K562 (cell line): ENCODE results near the gene HLA-E.

Experiments used
- BRCA1 ChIP-seq, 2 experiments: fragments of 450-650 bp in 1 of 2; sonication (generic) in 1 of 2; formaldehyde crosslinking in 1 of 2; IDR thresholded peaks; 2 replicates each; pipeline versions ENCODE4 v1.5.0 to v1.6.1; 2017 to 2020; ENCODE audit warnings: mild to moderate bottlenecking in 1 of 2, missing genetic modification reagents in 1 of 2
- CREBBP ChIP-seq: IDR thresholded peaks from one replicate; pipeline ENCODE4 v1.6.1; 2012; ENCODE audit warnings: low read depth, mild to moderate bottlenecking, control low read depth, inconsistent platforms, low read length
- FOXP1 ChIP-seq: sonication (generic); formaldehyde crosslinking; IDR thresholded peaks from 2 replicates; pipeline ENCODE4 v1.8.0; 2022; ENCODE audit warnings: mild to moderate bottlenecking, missing genetic modification reagents
- MYC ChIP-seq, 2 experiments: fragments of 250-450 bp in 1 of 2; sonication (Bioruptor Pico) in 1 of 2; IDR thresholded peaks; 2 replicates each; pipeline versions ENCODE4 v1.5.1 to v1.6.1; 2012 to 2021; ENCODE audit warnings: low read depth in 2 of 2, borderline replicate concordance in 1 of 2, improper control_type of control experiment in 1 of 2, low read length in 1 of 2, mild to moderate bottlenecking in 1 of 2, moderate library complexity in 1 of 2
- NFIC ChIP-seq: fragments of 450-650 bp; IDR thresholded peaks from 2 replicates; pipeline ENCODE4 v1.6.1; 2017; ENCODE audit warnings: mild to moderate bottlenecking, inconsistent platforms
- NR2C2 ChIP-seq, 2 experiments: fragments of 200-800 bp in 1 of 2; sonication (Bioruptor generic) in 1 of 2; sonication (generic) in 1 of 2; formaldehyde crosslinking in 1 of 2; IDR thresholded peaks; 2 replicates each; pipeline versions ENCODE4 v1.6.1 to v1.8.0; 2016 to 2022; ENCODE audit warnings: mild to moderate bottlenecking in 1 of 2, missing compliant biosample characterization in 1 of 2, missing genetic modification characterization in 1 of 2, missing genetic modification reagents in 1 of 2
- POLR2AphosphoS5 ChIP-seq: IDR thresholded peaks from 2 replicates; pipeline ENCODE4 v1.6.1; 2011; ENCODE audit warnings: mild to moderate bottlenecking, low read depth, low read length, moderate library complexity; ENCODE audit not compliant: control insufficient read depth, insufficient read depth
- SMAD3 ChIP-seq: fragments of 450-650 bp; formaldehyde crosslinking; conservative IDR thresholded peaks from 2 replicates; pipeline ENCODE4 v1.4.0; 2020; ENCODE audit warnings: mild to moderate bottlenecking
- TEAD2 ChIP-seq: fragments of 450-650 bp; IDR thresholded peaks from 2 replicates; pipeline ENCODE4 v1.6.1; 2016; ENCODE audit warnings: missing genetic modification characterization, control low read depth, missing compliant biosample characterization
- TF ChIP-seq, protein P1 (sequence below), 3 experiments: IDR thresholded peaks in 2 of 3; conservative IDR thresholded peaks in 1 of 3; 2 replicates each; pipeline ENCODE4 v1.5.1; 2011 to 2012; ENCODE audit warnings: low read length in 3 of 3, mild to moderate bottlenecking in 3 of 3, control low read depth in 2 of 3, improper control_type of control experiment in 1 of 3, inconsistent platforms in 1 of 3, low read depth in 1 of 3, mixed read lengths in 1 of 3, moderate library complexity in 1 of 3; ENCODE audit not compliant: insufficient read depth in 2 of 3
- TF ChIP-seq, protein P2 (sequence below): fragments of 250-450 bp; sonication (Bioruptor Pico); IDR thresholded peaks from 2 replicates; pipeline ENCODE4 v1.8.0; 2021; ENCODE audit warnings: borderline replicate concordance, mild to moderate bottlenecking, moderate library complexity; ENCODE audit not compliant: poor library complexity, severe bottlenecking

DNA sequence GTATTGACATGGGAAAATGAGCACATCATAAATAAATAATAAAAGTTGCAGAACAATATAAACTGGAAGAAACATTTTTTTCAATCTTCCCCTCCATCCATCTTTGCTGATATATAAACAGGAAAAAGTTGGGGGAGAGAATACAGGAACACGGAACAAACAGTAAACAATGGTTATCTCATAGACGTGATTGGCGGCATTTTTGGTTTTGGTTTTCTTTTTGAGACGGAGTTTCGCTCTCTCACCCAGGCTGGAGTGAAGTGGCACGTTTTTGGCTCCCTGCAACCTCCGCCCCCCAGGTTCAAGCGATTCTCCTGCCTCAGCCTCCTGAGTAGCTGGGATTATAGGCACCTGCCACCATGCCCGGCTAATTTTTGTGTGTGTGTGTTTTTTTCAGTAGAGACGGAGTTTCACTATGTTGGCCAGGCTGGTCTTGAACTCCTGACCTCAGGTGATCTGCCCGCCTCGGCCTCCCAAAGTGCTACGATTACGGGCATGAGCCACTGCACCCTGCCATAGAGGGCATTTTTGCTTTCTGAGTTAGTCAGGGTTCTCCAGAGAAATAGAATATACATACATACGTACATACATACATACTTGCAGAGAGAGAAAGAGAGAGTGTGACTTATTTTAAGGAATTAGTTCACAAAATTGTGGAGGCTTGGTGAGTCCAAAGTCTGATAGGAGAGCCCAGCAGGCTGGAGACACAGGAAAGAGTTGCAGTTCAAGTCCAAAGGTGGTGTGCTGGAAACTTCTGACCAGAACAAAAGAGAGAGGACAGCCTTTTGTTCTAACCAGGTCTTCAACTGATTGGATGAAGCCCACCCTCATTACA lies 44.4 kb downstream of the HLA-E start:
- TF ChIP-seq, protein P1, sequence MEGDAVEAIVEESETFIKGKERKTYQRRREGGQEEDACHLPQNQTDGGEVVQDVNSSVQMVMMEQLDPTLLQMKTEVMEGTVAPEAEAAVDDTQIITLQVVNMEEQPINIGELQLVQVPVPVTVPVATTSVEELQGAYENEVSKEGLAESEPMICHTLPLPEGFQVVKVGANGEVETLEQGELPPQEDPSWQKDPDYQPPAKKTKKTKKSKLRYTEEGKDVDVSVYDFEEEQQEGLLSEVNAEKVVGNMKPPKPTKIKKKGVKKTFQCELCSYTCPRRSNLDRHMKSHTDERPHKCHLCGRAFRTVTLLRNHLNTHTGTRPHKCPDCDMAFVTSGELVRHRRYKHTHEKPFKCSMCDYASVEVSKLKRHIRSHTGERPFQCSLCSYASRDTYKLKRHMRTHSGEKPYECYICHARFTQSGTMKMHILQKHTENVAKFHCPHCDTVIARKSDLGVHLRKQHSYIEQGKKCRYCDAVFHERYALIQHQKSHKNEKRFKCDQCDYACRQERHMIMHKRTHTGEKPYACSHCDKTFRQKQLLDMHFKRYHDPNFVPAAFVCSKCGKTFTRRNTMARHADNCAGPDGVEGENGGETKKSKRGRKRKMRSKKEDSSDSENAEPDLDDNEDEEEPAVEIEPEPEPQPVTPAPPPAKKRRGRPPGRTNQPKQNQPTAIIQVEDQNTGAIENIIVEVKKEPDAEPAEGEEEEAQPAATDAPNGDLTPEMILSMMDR (IDR thresholded peaks at IDR 0.05 in 2 of 3, conservative IDR thresholded peaks at IDR 0.05 in 1 of 3; ENCODE audit: insufficient read depth in 2 of 3, low read depth in 1 of 3, low read length in 3 of 3) = no peak; a peak in 1 of 6 replicates
- TF ChIP-seq SMAD3 (CRISPR knock-in tag) (no peak), NFIC (no peak), MYC (IDR thresholded peaks at IDR 0.05; ENCODE audit: low read depth, low read length) (no peak), MYC (CRISPR knock-in tag; IDR thresholded peaks at IDR 0.05; ENCODE audit: borderline replicate concordance, low read depth) (no peak), FOXP1 (CRISPR knock-in tag) (no peak), POLR2AphosphoS5 (no peak), BRCA1 (IDR thresholded peaks at IDR 0.05) (no peak), BRCA1 (CRISPR knock-in tag; IDR thresholded peaks at IDR 0.05) (no peak), NR2C2 (CRISPR knock-in tag; IDR thresholded peaks at IDR 0.05) (no peak), NR2C2 (tag; IDR thresholded peaks at IDR 0.05) (no peak; the same call in 1 of the 2 replicates), CREBBP (no peak), TEAD2 (tag) (no peak)
- TF ChIP-seq, protein P2, sequence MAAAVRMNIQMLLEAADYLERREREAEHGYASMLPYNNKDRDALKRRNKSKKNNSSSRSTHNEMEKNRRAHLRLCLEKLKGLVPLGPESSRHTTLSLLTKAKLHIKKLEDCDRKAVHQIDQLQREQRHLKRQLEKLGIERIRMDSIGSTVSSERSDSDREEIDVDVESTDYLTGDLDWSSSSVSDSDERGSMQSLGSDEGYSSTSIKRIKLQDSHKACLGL (CRISPR knock-in tag) = no peak
